Neural cell (in vitro differentiated cells): Measurements from ENCODE around the gene PTPN13. TPM values are rescaled to one million over a fixed set of nuclear protein-coding genes. Genes with fewer than 3 reads are reported as not detected.

Source experiments
- H2AFZ ChIP-seq: fragments of 200-600, 300-800 bp; sonication (generic), shearing (Covaris generic); 2 replicates; pipeline ENCODE4 v1.6.0; 2014; ENCODE audit warnings: low read depth, mild to moderate bottlenecking, antibody characterized with exemption, low read length, moderate library complexity
- H3F3A ChIP-seq: fragments of 200-600 bp; shearing (Covaris generic); 2 replicates; pipeline ENCODE4 v1.6.1; 2016; ENCODE audit warnings: mild to moderate bottlenecking, moderate library complexity, mixed read lengths, antibody characterized with exemption, low read length; ENCODE audit not compliant: insufficient read depth, poor library complexity, severe bottlenecking
- H3K27ac ChIP-seq: fragments of 200-600, 300-800 bp; sonication (generic), shearing (Covaris generic); 2 replicates; pipeline ENCODE4 v1.5.1; 2014; ENCODE audit warnings: mild to moderate bottlenecking, low read length, moderate library complexity
- H3K27me3 ChIP-seq: fragments of 300-800, 200-600 bp; sonication (generic), shearing (Covaris generic); 2 replicates; pipeline ENCODE4 v1.6.0; 2014; ENCODE audit warnings: mild to moderate bottlenecking, low read depth, low read length, moderate library complexity; ENCODE audit not compliant: insufficient read depth
- H3K36me3 ChIP-seq: fragments of 300-800, 200-600 bp; sonication (generic), shearing (Covaris generic); 2 replicates; pipeline ENCODE4 v1.5.1; 2014; ENCODE audit warnings: mild to moderate bottlenecking, antibody characterized with exemption, low read length, moderate library complexity; ENCODE audit not compliant: insufficient read depth
- H3K4me2 ChIP-seq: fragments of 300-800, 200-600 bp; sonication (generic), shearing (Covaris generic); 2 replicates; pipeline ENCODE4 v1.6.0; 2014; ENCODE audit warnings: mild to moderate bottlenecking, low read length
- H3K4me3 ChIP-seq: fragments of 300-800, 200-600 bp; sonication (generic), shearing (Covaris generic); 2 replicates; pipeline ENCODE4 v1.5.1; 2014; ENCODE audit warnings: mild to moderate bottlenecking, low read length, moderate library complexity
- H3K79me2 ChIP-seq: fragments of 200-600 bp; shearing (Covaris generic); replicated peaks from 2 replicates; pipeline ENCODE4 v1.6.0; 2014; ENCODE audit warnings: mild to moderate bottlenecking, low read length, moderate library complexity; ENCODE audit not compliant: insufficient read depth
- H3K9ac ChIP-seq: fragments of 300-800, 200-600 bp; sonication (generic), shearing (Covaris generic); 2 replicates; pipeline ENCODE4 v1.6.1; 2016; ENCODE audit warnings: mild to moderate bottlenecking, low read length, mixed read lengths
- H3K9me2 ChIP-seq: fragments of 200-600 bp; shearing (Covaris generic); 2 replicates; pipeline ENCODE4 v1.6.1; 2016; ENCODE audit warnings: mild to moderate bottlenecking, low read length, mixed read lengths; ENCODE audit not compliant: insufficient read depth
- H3K9me3 ChIP-seq: fragments of 200-600, 300-800 bp; sonication (generic), shearing (Covaris generic); 2 replicates; pipeline ENCODE4 v1.6.1; 2016; ENCODE audit warnings: mild to moderate bottlenecking, mixed run types, low read length, moderate library complexity, mixed read lengths
- H4K20me1 ChIP-seq: fragments of 200-600 bp; shearing (Covaris generic); 2 replicates; pipeline ENCODE4 v1.6.1; 2016; ENCODE audit warnings: mild to moderate bottlenecking, mixed run types; ENCODE audit not compliant: insufficient read depth
- EP300 ChIP-seq: fragments of 450-650 bp; conservative IDR thresholded peaks from 2 replicates; pipeline ENCODE4 v1.6.1; 2014; ENCODE audit warnings: antibody characterized with exemption, mild to moderate bottlenecking, moderate library complexity; ENCODE audit not compliant: poor library complexity, severe bottlenecking
- EZH2 ChIP-seq: fragments of 200-600, 300-800 bp; shearing (Covaris generic), sonication (generic); IDR thresholded peaks from 2 replicates; pipeline ENCODE4 v1.6.1; 2014; ENCODE audit warnings: antibody characterized with exemption, low read length, borderline replicate concordance, mild to moderate bottlenecking; ENCODE audit not compliant: insufficient read depth, poor library complexity, severe bottlenecking
- MXI1 ChIP-seq: fragments of 450-650 bp; conservative IDR thresholded peaks from 2 replicates; pipeline ENCODE4 v1.6.1; 2014; ENCODE audit warnings: antibody characterized with exemption, mild to moderate bottlenecking; ENCODE audit not compliant: poor library complexity, severe bottlenecking
- POLR2AphosphoS5 ChIP-seq: IDR thresholded peaks from 2 replicates; pipeline ENCODE4 v1.6.1; 2012
- RAD21 ChIP-seq: fragments of 450-650 bp; conservative IDR thresholded peaks from 2 replicates; pipeline ENCODE4 v1.6.1; 2014; ENCODE audit warnings: antibody characterized with exemption, mild to moderate bottlenecking, moderate library complexity
- SMC3 ChIP-seq: fragments of 450-650 bp; conservative IDR thresholded peaks from 2 replicates; pipeline ENCODE4 v1.6.1; 2014; ENCODE audit warnings: antibody characterized with exemption, mild to moderate bottlenecking, moderate library complexity; ENCODE audit not compliant: poor library complexity
- TAF1 ChIP-seq: IDR thresholded peaks from 2 replicates; pipeline ENCODE4 v1.6.1; 2012; ENCODE audit warnings: low read depth
- polyA plus RNA-seq: library from polyadenylated mRNA; depleted of rRNA; stranded (reverse); fragments of >200 nt; gene quantifications from 2 replicates; pipeline ENCODE4 v1.2.3, GENCODE V29; 2014
- TF ChIP-seq, protein P1 (sequence below): fragments of 450-650 bp; IDR thresholded peaks from 2 replicates; pipeline ENCODE4 v1.5.1; 2014; ENCODE audit warnings: antibody characterized with exemption, mild to moderate bottlenecking, moderate library complexity; ENCODE audit not compliant: poor library complexity, severe bottlenecking
- TF ChIP-seq, protein P2 (sequence below): IDR thresholded peaks from 2 replicates; pipeline ENCODE4 v1.6.1; 2012; ENCODE audit warnings: borderline replicate concordance

PTPN13 gene
- polyA plus RNA-seq, 1 donor from 2014 or later: 4.7 TPM

DNA sequence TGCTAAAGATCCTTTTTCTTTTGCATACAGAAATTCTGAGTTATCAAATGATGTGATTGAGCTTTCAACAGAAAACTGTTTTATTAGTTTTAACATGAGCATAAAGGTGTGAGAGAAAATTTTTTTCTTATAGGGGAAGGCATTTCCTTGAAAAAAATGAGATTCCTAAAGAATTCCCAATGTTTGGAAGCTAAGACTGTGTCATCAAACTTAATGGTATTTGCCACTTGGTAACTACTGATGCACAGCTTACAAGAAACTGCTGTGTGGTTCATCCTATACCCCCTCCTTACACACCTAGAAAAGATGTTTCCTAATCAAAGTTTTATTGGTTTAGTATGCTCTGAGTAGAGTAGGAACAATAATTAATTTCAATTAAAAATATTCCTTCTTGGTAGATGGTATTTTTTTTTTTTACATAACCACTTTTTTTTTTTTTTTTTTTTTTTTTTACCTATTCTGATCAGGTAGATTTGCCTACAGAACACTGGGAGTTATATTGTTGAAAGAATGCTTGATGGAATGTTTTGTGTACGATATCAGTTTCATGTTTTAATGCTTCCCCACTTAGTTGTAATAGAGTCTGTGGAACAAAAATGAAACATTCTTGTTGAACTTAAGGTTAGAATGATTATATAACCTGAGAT, 6.0 kb downstream of the PTPN13 start:
- H3K27me3 ChIP-seq: no peaks in the 10 kb centered on the region
- peaks cover 3% of the 10 kb centered on the region for H3K9me2 ChIP-seq
- no peak overlapping the region for H2AFZ ChIP-seq
- no peaks in the 10 kb centered on the region for H3K9me3 ChIP-seq
- no peaks in the 10 kb centered on the region for H3K36me3 ChIP-seq
- H3K27ac ChIP-seq: no peak overlapping the region
- peaks cover 86% of the 10 kb centered on the region for H3K79me2 ChIP-seq
- H3K9ac ChIP-seq: no peak overlapping the region
- H3F3A ChIP-seq: no peaks in the 10 kb centered on the region
- no peak overlapping the region for H3K4me2 ChIP-seq
- no peak overlapping the region for H3K4me3 ChIP-seq
- H4K20me1 ChIP-seq: no peaks in the 10 kb centered on the region
- TF ChIP-seq, protein P1, sequence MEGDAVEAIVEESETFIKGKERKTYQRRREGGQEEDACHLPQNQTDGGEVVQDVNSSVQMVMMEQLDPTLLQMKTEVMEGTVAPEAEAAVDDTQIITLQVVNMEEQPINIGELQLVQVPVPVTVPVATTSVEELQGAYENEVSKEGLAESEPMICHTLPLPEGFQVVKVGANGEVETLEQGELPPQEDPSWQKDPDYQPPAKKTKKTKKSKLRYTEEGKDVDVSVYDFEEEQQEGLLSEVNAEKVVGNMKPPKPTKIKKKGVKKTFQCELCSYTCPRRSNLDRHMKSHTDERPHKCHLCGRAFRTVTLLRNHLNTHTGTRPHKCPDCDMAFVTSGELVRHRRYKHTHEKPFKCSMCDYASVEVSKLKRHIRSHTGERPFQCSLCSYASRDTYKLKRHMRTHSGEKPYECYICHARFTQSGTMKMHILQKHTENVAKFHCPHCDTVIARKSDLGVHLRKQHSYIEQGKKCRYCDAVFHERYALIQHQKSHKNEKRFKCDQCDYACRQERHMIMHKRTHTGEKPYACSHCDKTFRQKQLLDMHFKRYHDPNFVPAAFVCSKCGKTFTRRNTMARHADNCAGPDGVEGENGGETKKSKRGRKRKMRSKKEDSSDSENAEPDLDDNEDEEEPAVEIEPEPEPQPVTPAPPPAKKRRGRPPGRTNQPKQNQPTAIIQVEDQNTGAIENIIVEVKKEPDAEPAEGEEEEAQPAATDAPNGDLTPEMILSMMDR: no peak
- TF ChIP-seq MXI1 (no peak), POLR2AphosphoS5 (no peak), TAF1 (no peak), EP300 (no peak), SMC3 (no peak), EZH2 (no peak), RAD21 (no peak)
- TF ChIP-seq, protein P2, sequence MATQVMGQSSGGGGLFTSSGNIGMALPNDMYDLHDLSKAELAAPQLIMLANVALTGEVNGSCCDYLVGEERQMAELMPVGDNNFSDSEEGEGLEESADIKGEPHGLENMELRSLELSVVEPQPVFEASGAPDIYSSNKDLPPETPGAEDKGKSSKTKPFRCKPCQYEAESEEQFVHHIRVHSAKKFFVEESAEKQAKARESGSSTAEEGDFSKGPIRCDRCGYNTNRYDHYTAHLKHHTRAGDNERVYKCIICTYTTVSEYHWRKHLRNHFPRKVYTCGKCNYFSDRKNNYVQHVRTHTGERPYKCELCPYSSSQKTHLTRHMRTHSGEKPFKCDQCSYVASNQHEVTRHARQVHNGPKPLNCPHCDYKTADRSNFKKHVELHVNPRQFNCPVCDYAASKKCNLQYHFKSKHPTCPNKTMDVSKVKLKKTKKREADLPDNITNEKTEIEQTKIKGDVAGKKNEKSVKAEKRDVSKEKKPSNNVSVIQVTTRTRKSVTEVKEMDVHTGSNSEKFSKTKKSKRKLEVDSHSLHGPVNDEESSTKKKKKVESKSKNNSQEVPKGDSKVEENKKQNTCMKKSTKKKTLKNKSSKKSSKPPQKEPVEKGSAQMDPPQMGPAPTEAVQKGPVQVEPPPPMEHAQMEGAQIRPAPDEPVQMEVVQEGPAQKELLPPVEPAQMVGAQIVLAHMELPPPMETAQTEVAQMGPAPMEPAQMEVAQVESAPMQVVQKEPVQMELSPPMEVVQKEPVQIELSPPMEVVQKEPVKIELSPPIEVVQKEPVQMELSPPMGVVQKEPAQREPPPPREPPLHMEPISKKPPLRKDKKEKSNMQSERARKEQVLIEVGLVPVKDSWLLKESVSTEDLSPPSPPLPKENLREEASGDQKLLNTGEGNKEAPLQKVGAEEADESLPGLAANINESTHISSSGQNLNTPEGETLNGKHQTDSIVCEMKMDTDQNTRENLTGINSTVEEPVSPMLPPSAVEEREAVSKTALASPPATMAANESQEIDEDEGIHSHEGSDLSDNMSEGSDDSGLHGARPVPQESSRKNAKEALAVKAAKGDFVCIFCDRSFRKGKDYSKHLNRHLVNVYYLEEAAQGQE: no peak

DNA sequence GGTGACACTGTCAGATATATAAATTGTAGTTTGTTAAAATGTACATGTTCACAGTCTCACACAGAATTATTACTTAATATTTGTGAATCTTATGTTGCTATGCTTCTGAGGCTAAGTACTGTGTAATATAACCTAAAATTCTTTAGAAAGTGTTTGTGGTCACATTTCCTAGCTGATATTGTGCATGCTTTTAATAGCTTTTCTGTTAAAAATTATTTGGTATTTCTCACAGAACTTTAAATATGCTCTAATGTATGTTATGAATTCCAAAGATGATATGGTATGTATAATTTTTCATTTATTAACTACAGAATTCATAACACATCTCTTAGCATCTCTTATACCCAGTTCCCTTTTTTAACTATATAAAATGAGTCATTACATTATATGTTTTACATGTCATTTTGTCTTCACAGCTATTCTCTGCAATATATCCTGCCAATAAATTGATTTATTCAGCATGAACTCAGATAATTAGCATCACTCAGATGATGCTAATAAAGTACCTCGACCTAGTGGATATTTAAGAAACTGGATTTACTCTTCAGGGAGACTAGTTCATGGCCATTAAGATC, 9.3 kb downstream of the PTPN13 start:
- H3K27ac ChIP-seq: no peak overlapping the region
- peaks cover 3% of the 10 kb centered on the region for H3K9me2 ChIP-seq
- no peaks in the 10 kb centered on the region for H3F3A ChIP-seq
- H3K9me3 ChIP-seq: no peaks in the 10 kb centered on the region
- no peak overlapping the region for H3K4me3 ChIP-seq
- H3K27me3 ChIP-seq: no peaks in the 10 kb centered on the region
- no peak overlapping the region for H3K4me2 ChIP-seq
- no peak overlapping the region for H2AFZ ChIP-seq
- no peak overlapping the region for H3K9ac ChIP-seq
- no peaks in the 10 kb centered on the region for H4K20me1 ChIP-seq
- H3K36me3 ChIP-seq: no peaks in the 10 kb centered on the region
- TF ChIP-seq MXI1: no peak
- TF ChIP-seq EZH2: no peak
- TF ChIP-seq, protein P1: no peak
- TF ChIP-seq EP300: no peak
- TF ChIP-seq TAF1: no peak
- TF ChIP-seq SMC3: no peak
- TF ChIP-seq, protein P2: no peak
- no peak for TF ChIP-seq POLR2AphosphoS5
- no peak for TF ChIP-seq RAD21
- H3K79me2 ChIP-seq: peaks cover 83% of the 10 kb centered on the region
